ENCODE results near the gene VAV3. TPM values are rescaled to one million over a fixed set of nuclear protein-coding genes. Genes with fewer than 3 reads are reported as not detected.

The VAV3 gene
- total RNA-seq, 1 donor from 2014 or later: 2.5 TPM

Other genes with a start within 250 kb of the VAV3 start
- 33.2 and 34.3 TPM in 2 replicates for gene SLC25A24, start 235.2 kb upstream of the VAV3 start, total RNA-seq